Bronchial epithelial cell (primary cell): ENCODE measurements around the gene CCDC187. TPM values are rescaled to one million over a fixed set of nuclear protein-coding genes. Genes with fewer than 3 reads are reported as not detected.

Experiments
- DNase-seq: peaks from one replicate; pipeline ENCODE4 v3.0.0-alpha.2; 2010; ENCODE audit warnings: low read depth
- FAIRE-seq: peaks from 2 replicates; lab custom pipeline; 2011; peaks lifted over from hg19 to GRCh38; lab: Jason Lieb, UNC
- H3K27me3 ChIP-seq: 2 replicates; pipeline ENCODE4 v1.5.1; 2011; ENCODE audit warnings: low read length; ENCODE audit not compliant: control insufficient read depth, insufficient read depth
- H3K36me3 ChIP-seq: 2 replicates; pipeline ENCODE4 v1.5.1; 2011; ENCODE audit warnings: low read length; ENCODE audit not compliant: control insufficient read depth, insufficient read depth
- H3K4me3 ChIP-seq: 2 replicates; pipeline ENCODE4 v1.5.1; 2011; ENCODE audit warnings: mild to moderate bottlenecking, low read depth, low read length, control low read depth
- total RNA-seq: library from RNA; depleted of rRNA; stranded (reverse); fragments of >200 nt; gene quantifications from 2 replicates; pipeline ENCODE4 v1.2.1, GENCODE V29; 2014
- TF ChIP-seq, protein P1 (sequence below): IDR thresholded peaks from 2 replicates; pipeline ENCODE4 v1.5.1; 2011; ENCODE audit warnings: mild to moderate bottlenecking, moderate library complexity, low read length, control low read depth, inconsistent platforms; ENCODE audit not compliant: insufficient read depth, severe bottlenecking

The CCDC187 gene
- total RNA-seq, 1 donor from 2014 or later = not detected

DNA sequence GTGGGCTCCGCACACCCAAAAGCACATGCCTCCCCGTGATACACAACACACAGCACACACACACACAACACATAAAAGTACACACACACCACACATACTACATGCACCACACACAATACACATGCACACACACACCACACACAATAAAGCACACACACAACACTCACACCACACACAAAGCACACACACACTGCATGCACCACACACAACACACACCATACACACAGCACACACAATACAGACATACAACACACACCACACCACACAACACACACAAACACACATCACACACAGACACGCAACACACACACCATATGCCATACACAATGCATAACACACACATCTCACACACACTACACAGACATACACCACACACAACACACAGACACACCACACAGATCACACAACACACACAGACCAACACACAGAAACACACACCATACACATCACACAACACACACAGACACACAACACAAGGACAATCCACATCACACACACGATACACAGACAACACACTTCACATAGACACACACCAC, 3.4 kb upstream of the CCDC187 start:
- no peak overlapping the region for H3K4me3 ChIP-seq
- no peaks in the 10 kb centered on the region for H3K27me3 ChIP-seq
- no peaks in the 10 kb centered on the region for H3K36me3 ChIP-seq
- TF ChIP-seq, protein P1, sequence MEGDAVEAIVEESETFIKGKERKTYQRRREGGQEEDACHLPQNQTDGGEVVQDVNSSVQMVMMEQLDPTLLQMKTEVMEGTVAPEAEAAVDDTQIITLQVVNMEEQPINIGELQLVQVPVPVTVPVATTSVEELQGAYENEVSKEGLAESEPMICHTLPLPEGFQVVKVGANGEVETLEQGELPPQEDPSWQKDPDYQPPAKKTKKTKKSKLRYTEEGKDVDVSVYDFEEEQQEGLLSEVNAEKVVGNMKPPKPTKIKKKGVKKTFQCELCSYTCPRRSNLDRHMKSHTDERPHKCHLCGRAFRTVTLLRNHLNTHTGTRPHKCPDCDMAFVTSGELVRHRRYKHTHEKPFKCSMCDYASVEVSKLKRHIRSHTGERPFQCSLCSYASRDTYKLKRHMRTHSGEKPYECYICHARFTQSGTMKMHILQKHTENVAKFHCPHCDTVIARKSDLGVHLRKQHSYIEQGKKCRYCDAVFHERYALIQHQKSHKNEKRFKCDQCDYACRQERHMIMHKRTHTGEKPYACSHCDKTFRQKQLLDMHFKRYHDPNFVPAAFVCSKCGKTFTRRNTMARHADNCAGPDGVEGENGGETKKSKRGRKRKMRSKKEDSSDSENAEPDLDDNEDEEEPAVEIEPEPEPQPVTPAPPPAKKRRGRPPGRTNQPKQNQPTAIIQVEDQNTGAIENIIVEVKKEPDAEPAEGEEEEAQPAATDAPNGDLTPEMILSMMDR = no peak
- DNase-seq (no peak), FAIRE-seq (no peak)

GRCh38 chr9:136306211-136307208, 2.6 kb upstream of the CCDC187 start:
- DNase-seq (no peak), FAIRE-seq (no peak)
- Histone ChIP-seq H3K27me3 (no peaks in the 10 kb centered on the region), H3K36me3 (no peaks in the 10 kb centered on the region), H3K4me3 (no peak overlapping the region)
- TF ChIP-seq, protein P1 = no peak

- FAIRE-seq (no peak), DNase-seq (no peak)
- H3K36me3 ChIP-seq = no peaks in the 10 kb centered on the region
- TF ChIP-seq, protein P1 = no peak
- no peak overlapping the region for H3K4me3 ChIP-seq
- no peaks in the 10 kb centered on the region for H3K27me3 ChIP-seq
Measured at GRCh38 chr9:136305804-136306203, 1.9 kb upstream of the CCDC187 start.

DNA sequence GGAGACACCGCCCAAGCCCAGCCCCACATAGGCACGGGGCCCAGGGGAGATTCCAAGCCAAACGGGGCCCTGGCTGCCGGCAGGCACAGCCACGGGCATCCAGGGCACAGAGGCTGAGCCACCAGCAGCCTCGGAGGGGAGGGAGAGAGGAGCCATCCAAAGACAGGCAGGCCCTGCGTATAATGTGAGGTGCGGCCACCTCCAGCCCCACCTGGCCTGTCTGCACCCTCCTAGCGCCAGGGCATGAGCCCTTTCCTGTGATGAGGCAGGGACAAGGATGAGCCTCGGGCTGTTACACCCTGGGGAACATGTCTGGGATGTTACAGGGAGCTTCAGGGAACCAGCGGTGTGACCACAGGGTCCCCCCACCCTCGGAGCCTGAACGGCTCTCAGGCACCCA, 1.1 kb upstream of the CCDC187 start:
- FAIRE-seq = no peak
- no peak for DNase-seq
- TF ChIP-seq, protein P1 = no peak
- Histone ChIP-seq H3K4me3 (no peak overlapping the region), H3K27me3 (no peaks in the 10 kb centered on the region), H3K36me3 (no peaks in the 10 kb centered on the region)

DNA sequence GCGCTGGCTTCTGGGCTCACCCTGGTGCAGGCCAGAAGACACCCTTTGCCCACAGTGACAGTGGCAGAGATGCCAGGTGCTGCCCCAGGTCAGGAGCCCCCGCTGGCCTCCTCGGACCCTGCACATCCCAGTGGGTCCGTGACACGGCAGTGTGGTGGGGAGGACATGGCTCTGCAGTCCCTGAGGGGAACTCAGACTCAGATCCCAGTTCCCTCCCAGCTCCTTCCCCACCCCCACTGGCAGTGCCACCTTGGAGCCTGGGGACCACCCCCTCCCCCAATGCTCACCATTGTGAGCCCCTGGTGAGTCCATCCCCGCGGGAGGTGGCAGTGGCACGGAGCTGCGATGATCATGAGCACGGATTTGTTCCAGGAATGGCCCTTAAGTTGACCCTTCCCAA, 562 bp upstream of the CCDC187 start:
- Histone ChIP-seq H3K27me3 (no peaks in the 10 kb centered on the region), H3K4me3 (no peak overlapping the region), H3K36me3 (no peaks in the 10 kb centered on the region)
- no peak for DNase-seq
- TF ChIP-seq, protein P1 = no peak
- no peak for FAIRE-seq
